ENCODE results near the gene FN3K.

Gene FN3K

DNA sequence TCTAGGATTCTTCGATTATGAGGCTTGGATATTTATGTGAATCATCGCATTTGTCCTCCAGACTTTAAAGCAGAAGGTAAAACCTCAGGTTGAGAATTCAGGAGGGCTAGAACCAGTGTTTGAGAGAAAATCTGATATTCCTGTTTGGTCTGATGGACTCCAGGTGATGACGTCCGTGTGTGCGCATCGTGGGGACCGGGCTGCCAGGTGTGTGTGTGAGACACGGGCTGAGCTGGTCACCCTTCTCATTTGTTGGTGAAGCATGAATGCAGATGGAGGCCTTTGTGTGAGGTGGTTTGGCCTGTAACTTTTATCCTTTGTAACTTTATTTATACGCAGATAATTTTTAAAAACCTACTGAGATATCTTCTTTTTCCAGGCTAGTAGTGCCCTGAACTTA, 61.6 kb downstream of the FN3K start:
- no peak for DNase-seq

GRCh38 chr17:82798752-82799151, 63.3 kb downstream of the FN3K start:
- no peak for DNase-seq

GRCh38 chr17:82799591-82799990, 64.2 kb downstream of the FN3K start:
- DNase-seq = no peak
